HL-60 (cell line): ENCODE data around the gene RBM33.

Source experiments
- DNase-seq, 2 experiments: peaks; one replicate each; pipeline ENCODE4 v3.0.0-alpha.2; 2010 to 2020; ENCODE audit warnings: low read depth in 1 of 2, low spot score in 1 of 2
- H3K27ac ChIP-seq: fragments of 250-450 bp; sonication (Bioruptor Pico); replicated peaks from 2 replicates; pipeline ENCODE4 v1.5.1; 2020; ENCODE audit warnings: mild to moderate bottlenecking, moderate library complexity
- H3K27me3 ChIP-seq: fragments of 250-450 bp; sonication (Bioruptor Pico); 2 replicates; pipeline ENCODE4 v1.5.1; 2021; ENCODE audit warnings: mild to moderate bottlenecking, moderate library complexity; ENCODE audit not compliant: insufficient read depth, poor library complexity, severe bottlenecking
- H3K4me3 ChIP-seq: replicated peaks from 2 replicates; pipeline ENCODE4 v1.5.1; 2011; ENCODE audit warnings: mild to moderate bottlenecking, control low read depth, low read length; ENCODE audit not compliant: insufficient read depth
- CTCF ChIP-seq: IDR thresholded peaks from one replicate; pipeline ENCODE4 v1.5.1; 2011; ENCODE audit warnings: low read length, control low read depth, inconsistent platforms; ENCODE audit not compliant: insufficient read depth
- GABPA ChIP-seq: IDR thresholded peaks from 2 replicates; pipeline ENCODE4 v1.6.1; 2012; ENCODE audit warnings: low read depth
- POLR2AphosphoS5 ChIP-seq: IDR thresholded peaks from 2 replicates; pipeline ENCODE4 v1.6.1; 2012; ENCODE audit warnings: low read depth
- SPI1 ChIP-seq: IDR thresholded peaks from 2 replicates; pipeline ENCODE4 v1.6.1; 2012; ENCODE audit warnings: low read depth, mild to moderate bottlenecking, borderline replicate concordance
- TF ChIP-seq, protein P1 (sequence below): IDR thresholded peaks from 2 replicates; pipeline ENCODE4 v1.6.1; 2012; ENCODE audit warnings: low read depth; ENCODE audit not compliant: insufficient replicate concordance

RBM33 gene

DNA sequence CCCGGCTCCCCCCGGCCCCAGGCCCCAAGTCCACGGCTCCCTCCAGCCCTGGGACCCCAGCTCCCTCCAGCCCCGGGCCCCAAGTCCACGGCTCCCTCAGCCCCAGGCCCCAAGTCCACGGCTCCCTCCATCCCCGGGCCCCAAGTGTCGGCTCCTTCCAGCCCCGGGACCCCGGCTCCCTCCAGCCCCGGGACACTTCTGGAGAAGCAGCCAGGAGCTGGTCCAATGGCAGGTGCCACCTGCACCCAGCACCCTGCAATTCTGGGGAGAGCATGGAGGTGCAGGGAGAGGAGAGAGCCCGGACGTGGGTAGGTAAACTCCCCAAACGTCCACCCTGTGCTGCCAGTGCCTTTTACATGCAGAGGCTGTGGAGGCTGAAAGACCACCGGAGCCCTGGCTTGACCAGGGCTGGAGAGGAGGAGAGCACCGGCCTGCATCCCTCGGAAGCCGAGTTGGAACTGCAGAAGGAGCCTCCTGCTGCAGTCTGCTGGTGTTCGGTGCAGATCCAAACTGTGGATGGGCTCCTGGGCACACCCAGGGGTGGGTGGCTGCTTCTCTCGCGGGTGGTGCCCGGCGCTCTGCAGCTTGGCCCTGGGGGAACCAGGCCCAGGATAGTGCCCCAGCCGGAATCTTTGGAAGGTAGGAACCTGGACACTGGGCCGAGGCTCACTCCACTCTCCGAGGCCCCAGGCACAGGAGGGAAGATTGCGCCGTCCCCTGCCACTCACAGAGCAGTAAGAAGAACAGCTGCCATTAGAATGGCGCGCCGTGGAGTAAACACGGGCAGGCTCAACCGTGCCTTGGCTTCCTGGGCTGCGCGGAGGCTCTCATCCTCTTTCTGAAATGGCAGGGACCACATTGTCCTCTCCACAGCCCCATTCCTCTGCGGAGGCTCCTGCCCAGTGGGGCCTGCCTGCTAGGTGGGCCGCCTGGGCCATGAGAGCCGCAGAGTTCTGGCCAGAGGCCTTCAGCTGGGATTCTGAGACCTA lies 153.1 kb downstream of the RBM33 start:
- peaks cover 14% of the 10 kb centered on the region for H3K27me3 ChIP-seq

DNA sequence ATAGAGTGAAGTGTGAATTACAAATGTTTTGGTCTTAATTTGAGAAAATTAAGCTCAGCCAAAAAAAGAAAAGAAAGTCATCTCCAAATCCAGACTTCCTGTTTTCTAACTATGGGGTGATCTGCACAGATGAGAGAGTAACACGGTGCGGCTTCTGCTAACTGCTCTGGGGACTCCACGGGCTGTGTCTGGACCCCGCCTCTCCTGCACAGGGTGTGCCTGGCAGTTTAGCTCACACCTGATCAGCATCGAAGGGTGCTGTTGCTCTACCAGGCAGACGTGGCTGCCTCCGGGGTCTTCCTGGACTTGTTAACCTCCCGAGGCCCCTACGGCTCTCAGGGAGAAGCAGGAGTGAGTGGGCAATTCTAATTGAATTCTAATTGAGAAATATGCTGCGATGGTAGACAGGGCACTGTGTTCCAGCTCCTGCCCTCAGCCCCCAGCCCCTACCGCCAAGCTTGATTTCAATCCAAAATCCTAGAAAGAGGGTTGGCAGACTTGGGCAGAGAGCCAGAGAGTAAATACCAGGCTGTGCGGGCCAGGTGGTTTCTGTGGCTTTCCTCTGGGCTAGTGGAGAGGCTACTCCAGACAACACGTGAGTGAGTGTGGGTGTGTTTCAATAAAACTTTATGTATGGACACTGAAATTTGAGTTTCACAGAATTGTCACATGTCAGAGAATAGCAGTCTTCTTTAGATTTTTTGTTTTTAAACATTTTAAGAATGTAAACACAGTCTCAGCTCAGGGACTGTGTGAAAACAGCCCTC lies 154.4 kb downstream of the RBM33 start:
- Histone ChIP-seq H3K27ac (no peak overlapping the region), H3K4me3 (no peak overlapping the region), H3K27me3 (peaks cover 19% of the 10 kb centered on the region)
- DNase-seq: peak in 1 of 2 experiments; percentile 35
- TF ChIP-seq SPI1: peak; percentile 92
- no peak for TF ChIP-seq CTCF

More for the DNA sequence above, 153.1 kb downstream of the RBM33 start:
- Histone ChIP-seq H3K27ac (no peak overlapping the region), H3K4me3 (no peak overlapping the region)
- TF ChIP-seq, protein P1, sequence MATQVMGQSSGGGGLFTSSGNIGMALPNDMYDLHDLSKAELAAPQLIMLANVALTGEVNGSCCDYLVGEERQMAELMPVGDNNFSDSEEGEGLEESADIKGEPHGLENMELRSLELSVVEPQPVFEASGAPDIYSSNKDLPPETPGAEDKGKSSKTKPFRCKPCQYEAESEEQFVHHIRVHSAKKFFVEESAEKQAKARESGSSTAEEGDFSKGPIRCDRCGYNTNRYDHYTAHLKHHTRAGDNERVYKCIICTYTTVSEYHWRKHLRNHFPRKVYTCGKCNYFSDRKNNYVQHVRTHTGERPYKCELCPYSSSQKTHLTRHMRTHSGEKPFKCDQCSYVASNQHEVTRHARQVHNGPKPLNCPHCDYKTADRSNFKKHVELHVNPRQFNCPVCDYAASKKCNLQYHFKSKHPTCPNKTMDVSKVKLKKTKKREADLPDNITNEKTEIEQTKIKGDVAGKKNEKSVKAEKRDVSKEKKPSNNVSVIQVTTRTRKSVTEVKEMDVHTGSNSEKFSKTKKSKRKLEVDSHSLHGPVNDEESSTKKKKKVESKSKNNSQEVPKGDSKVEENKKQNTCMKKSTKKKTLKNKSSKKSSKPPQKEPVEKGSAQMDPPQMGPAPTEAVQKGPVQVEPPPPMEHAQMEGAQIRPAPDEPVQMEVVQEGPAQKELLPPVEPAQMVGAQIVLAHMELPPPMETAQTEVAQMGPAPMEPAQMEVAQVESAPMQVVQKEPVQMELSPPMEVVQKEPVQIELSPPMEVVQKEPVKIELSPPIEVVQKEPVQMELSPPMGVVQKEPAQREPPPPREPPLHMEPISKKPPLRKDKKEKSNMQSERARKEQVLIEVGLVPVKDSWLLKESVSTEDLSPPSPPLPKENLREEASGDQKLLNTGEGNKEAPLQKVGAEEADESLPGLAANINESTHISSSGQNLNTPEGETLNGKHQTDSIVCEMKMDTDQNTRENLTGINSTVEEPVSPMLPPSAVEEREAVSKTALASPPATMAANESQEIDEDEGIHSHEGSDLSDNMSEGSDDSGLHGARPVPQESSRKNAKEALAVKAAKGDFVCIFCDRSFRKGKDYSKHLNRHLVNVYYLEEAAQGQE: no peak
- no peak for DNase-seq

GRCh38 chr7:155799514-155799913 lies 155.1 kb downstream of the RBM33 start:
- no peak for DNase-seq
- peaks cover 23% of the 10 kb centered on the region for H3K27me3 ChIP-seq
- H3K27ac ChIP-seq: no peak overlapping the region
- TF ChIP-seq, protein P1: no peak
- TF ChIP-seq GABPA (no peak), SPI1 (no peak), CTCF (no peak), POLR2AphosphoS5 (no peak)
- no peak overlapping the region for H3K4me3 ChIP-seq

DNA sequence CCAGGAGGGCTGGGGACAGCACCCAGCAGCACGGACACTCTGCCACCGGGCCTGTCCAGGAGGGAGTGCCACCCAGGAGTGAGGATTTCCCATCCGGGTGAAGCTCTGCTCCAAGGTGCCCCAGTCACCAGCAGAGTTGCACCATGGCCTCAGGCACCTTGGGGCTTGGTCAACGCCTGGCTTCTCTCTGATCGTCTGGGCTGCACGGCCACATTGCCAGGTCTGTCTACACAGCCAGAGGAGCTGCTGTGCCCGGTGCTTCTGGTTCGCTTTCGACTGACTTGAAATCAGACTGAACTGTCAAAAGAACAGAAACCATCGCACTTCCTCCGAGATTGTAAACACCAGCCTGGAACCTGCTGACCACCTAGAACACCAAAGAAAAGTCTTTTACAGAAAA lies 155.8 kb downstream of the RBM33 start:
- no peak overlapping the region for H3K4me3 ChIP-seq
- peaks cover 27% of the 10 kb centered on the region for H3K27me3 ChIP-seq
- no peak overlapping the region for H3K27ac ChIP-seq
- DNase-seq: no peak
- no peak for TF ChIP-seq GABPA
- TF ChIP-seq, protein P1: no peak
- TF ChIP-seq CTCF: no peak
- TF ChIP-seq POLR2AphosphoS5: no peak
- no peak for TF ChIP-seq SPI1
